Measurements from ENCODE around the gene GALNT10.

Gene GALNT10

DNA sequence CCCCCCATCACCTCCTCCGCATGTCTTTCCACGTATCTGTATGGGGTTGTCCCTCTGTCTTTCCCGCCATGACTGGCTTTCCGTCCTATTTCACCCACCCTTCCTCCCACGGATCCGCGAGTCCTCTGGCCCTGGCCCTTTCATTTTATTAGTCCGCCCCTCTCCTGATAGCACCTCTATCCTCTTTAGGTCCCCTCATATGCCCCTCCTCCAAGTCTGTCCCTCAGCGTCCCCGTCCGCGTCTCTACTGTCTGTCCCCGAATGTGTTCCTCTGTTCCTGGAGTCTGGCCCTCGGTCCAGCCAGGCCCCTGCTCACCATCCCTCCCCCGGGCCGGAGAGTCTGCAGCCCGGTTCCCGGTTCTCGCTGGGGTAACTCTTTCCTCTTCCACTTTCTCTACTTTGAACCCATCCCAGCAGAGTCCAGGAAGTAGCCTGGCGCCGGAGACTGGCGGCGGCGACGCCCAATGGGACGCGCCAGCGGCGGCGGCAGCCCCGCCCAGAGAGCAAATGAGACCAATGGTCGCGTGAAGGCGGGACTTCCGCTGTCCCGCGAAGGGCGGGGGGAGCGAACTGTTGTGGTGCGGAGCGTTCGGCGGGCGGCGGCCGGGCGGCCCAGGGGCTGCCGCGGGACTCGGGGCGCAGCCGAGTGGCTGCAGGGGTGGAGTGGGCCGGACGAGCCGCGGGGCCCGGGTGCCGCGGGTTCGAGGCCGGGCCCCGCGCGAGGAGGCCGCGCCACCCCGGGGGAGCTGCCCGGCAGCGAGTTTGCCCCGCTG lies 255.1 kb downstream of the GALNT10 start, which contains the start of gene SAP30L:
Gene SAP30L (plus strand): TSS at position 576 of the 773 bp plus-strand sequence. CDS start 608 bp downstream, outside the sequence.
- DNase-seq (ENCODE audit: low read depth): peak; percentile 89

DNA sequence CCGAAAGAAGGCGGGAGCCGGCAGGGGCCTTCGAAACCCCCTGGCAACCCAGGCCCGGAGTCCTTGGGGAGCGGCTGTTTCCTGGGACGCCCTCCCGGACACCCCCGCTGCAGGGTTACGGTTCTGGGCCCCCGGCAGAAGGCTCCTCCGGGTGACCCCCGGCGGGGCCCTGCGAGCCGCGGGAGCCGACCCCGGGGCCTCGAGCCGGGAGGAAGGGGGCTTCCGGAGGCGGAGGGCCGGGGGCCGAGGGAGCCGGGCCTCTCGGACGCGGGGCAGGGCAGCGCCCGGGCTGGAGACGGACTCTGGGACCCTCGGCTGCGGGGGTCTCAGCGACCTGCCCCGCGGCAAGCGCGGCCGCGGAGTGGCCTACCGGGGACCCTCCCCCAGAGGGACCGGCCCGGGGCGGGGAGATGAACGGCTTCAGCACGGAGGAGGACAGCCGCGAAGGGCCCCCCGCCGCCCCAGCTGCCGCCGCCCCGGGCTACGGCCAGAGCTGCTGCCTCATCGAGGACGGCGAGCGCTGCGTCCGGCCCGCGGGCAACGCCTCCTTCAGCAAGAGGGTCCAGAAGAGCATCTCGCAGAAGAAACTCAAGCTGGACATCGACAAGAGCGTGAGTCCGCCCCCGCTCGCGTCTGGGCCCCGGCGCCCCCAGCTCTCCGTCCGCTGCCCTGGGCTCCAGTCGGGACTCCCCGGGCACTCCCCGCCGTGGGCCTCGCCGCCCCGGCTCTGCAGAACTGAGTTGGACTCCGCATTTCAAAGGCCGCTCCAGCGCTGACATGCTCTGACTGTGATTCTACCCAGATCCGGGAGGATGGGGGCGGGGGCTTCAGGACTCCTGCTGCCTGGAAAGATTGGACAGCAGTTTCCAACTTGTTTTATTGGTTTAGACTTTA lies 255.9 kb downstream of the GALNT10 start:
- DNase-seq (ENCODE audit: low read depth): peak; percentile 7

DNA sequence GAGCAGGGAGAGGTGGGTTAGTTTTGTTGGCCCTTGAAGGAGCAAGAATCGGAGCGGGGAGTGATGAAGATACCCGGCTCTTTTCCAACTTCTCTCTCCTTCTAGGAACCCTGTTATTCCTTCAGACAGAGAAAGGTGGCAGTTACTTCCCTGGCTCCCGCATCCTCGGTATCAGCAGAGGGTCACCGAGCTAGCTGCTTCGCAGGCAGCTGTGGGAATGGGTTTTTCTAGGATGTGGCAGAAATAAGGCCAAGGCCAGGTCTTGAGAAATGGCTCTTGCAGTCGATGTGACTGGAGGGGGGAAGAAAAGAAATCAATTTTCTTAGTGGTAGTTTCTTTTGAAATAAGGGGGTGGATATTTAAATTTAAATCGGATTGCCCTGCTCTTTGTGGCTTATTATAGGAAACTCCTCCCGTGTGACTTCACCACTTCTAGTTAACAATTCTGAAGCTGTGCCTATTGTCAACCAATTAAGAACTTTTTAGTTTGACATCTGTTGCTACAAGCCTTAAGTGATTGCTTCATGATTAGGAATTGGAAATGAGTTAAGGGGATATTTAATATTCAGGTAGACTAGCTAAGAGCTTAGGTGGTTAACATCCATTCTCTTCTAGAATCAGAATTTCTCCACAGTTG lies 256.7 kb downstream of the GALNT10 start:
- DNase-seq (ENCODE audit: low read depth): no peak

DNA sequence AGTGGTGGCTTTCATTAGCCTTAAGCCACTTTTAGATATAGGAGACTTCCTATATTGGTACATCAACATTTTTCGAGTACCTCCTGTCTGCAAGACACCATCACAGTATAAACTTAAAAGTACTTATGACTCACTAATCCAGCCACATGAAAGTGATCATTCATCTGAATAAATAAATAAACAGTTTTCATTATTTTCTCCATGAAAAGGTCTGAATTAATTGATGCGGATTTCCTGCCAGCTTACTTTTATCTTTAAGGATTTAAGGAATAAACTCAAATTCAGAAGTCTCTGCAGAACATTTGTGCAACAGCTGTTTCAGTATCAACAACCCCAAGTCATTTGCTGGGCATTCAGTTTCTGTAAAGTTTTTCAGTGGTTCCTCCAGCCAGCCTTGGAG lies 259.3 kb downstream of the GALNT10 start:
- DNase-seq (ENCODE audit: low read depth): no peak

DNA sequence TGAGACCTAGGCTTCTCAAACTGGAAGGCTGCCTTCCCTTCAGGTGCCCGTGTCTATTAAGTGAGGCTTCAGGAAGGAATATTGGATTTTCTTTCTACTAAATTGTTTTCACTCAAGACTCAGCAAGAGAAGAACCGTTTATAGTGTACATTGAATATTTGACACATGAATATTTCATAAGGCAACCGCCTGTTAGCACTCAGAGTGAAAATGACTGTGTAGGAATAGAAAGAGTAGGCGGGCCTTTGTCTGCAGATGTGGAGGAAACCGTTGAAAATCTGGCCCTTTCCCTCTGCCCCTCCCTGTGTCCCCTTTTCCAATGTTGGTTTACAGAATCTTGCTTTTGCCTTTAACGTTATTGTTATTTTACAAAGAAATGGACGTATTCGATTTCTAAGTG lies 261.4 kb downstream of the GALNT10 start:
- DNase-seq (ENCODE audit: low read depth): no peak

DNA sequence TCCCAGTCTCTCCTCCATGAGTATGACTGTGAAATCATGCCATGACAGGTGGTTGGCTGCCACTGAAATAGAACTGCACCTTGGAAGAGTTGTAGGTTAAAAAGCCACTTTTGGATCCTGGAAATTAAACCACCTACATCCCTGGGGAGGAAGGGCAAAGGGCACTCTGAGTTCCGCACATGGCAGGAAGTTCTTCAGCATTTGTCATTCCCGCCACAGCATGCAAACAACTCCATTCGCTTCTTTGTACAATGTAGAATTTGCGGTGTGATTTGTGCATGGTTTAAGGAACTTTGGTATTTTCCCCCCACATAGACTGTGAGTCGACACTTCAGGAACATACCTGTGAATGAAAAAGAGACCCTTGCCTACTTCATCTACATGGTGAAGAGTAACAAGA lies 265.1 kb downstream of the GALNT10 start:
- no peak for DNase-seq (ENCODE audit: low read depth)

DNA sequence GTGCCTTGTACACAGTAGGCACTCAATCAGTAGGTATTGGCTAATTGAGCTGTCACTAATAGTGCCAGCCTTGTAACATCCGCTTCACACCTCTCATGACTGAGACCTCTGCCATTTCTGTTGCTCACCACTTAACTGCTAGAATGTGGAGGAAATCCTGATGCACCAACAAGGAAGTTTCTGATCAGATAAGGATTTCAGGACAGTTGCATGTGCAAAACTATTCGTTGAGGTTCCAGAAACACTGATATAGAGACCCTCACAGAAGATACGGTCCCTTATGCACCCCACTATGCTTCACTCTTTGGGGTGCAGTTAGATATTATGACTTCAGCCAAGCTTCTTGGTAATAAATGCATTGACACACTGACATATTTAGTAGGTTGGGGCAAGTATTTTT lies 266.0 kb downstream of the GALNT10 start:
- DNase-seq (ENCODE audit: low read depth): no peak

DNA sequence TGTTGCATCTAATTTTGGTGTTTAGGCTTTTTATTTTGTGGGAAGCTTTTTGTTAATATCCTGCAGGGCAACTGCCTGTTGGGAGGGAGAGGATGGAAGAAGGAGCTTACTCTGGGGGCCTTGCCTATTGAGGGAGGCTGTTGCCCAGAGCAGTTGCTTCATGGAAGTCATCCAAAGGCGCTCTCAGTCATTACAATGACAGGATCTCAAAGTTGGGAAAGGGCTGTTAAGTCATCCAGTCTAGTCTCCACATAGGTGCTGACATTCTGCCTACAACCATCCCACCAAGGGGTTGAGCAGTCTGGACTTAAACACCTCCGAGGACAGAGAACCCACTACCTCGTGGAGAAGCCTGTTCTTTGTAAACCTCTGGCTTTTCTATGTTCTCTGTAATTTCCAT lies 268.5 kb downstream of the GALNT10 start:
- no peak for DNase-seq (ENCODE audit: low read depth)

DNA sequence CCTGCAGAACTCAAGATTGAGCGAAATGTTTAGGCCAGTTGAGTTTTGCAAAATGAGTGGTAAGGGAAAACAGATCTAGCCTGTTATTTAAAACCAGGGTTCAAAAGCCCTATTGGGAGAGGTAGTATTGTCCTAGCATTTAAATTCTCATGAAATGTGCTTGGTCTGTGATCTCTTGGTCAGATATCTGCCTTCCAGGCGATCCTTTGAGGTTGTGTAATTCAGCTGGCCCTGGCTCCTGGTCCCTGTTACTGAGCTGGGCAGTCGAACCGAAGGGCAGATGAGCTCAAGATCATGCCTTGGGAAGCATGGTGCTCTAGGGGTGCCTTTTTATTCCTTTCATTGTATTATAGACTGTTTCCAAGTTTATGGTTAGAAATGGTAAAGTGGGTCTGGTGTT lies 269.6 kb downstream of the GALNT10 start:
- DNase-seq (ENCODE audit: low read depth): no peak

DNA sequence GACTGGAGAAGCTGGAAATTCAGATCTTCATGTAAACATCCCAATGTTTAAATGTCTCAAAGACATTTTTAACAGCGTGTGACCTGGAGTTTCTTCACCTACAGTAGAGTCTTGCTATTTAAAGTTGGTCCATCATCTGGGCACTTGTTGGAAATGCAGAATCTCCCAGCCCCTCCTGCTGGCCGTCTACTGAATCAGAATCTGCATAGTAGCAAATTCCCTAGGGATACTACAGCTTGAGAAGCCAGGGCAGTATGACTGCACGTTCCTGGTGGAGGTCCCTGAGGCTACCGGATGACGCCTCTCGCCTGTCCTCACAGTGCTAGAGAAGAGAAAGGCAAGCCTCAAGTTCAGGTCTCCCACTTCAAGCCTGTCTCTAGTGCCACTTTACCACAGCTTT lies 271.0 kb downstream of the GALNT10 start:
- no peak for DNase-seq (ENCODE audit: low read depth)

DNA sequence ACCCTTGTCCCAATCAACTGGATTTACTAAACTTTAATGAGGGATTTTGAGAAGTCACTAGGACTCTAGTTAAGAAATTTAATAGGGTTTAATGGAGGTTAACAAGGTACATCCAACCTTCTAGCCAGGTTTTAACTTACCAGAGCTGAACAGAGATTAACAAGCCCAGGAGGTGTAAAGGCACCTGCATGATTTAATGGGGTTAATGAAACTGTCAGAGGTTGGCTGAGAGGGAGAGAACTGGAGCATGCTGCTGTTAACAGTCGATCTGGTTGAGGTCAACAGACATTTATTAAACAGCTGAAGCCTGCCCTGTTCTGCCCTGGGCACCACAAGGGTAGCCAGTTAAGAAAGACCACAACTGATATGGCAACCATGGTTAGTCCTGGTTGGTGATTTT lies 273.9 kb downstream of the GALNT10 start:
- no peak for DNase-seq (ENCODE audit: low read depth)

DNA sequence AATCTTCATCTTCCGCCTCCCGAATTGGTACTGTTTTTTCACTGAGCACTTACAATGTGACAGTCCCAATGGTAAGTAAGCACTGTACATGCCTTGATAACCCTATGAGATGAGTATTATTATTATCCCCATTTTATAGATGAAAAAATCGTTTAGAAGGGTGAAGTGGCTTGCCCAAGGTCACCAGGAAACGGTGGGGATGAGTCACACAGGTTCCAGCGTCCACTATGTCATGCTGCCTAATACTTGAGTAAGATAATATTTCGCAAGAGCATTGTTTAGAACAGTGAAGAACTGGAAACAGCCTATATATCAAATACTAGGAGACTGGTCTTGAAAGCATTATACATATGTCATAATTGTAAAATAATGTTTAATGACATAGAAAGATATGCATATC lies 274.6 kb downstream of the GALNT10 start:
- DNase-seq (ENCODE audit: low read depth): no peak

DNA sequence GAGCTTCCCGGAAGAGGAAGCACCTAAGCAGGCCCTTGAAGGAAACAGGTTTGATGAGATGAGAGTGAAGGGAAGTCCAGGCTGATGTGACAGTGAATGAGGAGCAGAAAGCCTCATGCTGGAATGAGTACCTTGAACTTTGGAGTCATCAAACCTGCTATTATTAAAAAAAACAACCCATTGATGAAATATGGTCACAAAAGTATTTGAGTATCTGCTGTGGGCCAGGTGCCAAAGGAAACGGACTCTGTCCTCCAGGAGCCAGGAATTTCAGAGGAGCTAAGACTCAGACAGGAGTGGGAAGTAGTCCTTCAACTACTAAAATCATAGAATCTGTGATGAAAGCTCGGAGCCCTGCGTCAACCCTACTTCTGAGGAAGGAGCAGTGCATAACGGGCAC lies 275.6 kb downstream of the GALNT10 start:
- DNase-seq (ENCODE audit: low read depth): no peak

DNA sequence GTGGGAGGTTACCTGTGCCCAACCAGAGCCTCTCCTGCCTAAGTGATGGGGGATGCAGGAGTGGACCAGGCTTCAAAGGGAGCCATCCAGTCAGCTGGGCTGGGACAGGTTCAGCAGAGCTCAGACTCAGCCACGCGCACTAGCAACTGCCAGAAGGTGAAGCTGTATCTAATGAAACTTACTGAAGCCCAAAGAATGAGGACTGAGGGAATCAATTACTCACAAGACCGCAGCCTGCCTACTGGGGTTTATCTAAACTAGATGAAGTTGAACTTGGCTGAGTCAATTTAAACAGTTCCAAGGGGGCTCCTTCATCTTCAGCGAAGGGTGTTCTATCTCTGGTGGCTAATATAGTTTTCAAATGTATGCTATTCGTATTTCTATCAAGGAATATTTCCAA lies 276.1 kb downstream of the GALNT10 start:
- DNase-seq (ENCODE audit: low read depth): no peak

DNA sequence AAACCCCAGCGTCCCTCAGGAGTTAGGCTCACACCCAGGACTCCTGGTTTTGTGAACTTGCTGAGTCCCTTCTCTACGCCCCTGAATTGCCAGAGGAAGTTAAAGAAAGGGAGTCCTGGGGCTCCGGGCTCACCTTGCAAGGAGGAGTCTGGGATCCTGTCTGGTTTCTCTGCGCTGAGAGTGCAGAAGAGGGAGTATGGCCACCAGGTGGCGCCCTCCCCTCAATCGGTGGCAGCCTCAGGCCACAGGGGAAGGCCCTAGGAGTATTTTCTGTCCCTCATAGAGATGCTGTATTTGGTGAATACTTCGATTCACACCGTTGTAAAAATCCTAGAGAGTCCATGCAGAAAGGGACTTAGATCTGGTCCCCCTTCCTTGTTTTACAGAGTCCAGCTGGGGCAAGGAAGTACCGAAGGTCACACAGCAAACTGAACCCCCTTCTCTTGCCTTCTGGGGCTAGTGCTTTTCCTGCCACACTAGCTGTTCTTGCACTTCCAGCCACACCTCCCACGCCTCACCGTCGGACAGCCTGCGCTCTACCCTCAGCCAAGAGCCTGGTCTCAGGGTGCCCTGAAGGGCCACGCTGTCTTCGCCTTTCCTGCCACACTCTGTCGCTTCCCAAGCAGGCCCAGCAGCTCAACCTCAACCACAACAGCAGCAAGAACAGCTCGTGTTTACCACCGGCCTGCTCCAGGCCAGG lies 277.3 kb downstream of the GALNT10 start:
- peak; percentile 25 for DNase-seq (ENCODE audit: low read depth)

DNA sequence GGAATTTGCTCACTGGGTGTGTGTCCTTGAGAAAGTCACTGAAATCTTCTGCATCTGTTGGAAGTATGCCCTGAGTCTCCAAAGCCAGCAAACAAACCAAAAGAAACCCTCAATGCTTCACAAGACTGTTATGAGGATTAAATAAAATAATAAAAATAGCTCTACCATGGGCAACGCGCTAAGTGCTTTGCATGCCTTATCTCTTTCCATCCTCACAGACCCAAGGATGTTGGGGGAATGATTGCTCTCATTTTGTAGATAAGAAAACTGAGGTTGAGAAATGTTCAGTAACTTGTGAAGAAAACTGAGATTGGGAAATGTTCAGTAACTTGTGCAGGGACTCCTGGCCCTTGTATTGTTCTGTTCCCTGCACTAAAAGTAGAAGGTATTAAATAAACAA lies 279.6 kb downstream of the GALNT10 start:
- no peak for DNase-seq (ENCODE audit: low read depth)

Measured in T-helper 22 cell (primary cell).